ENCODE data around the gene GRIK5.

The GRIK5 gene

DNA sequence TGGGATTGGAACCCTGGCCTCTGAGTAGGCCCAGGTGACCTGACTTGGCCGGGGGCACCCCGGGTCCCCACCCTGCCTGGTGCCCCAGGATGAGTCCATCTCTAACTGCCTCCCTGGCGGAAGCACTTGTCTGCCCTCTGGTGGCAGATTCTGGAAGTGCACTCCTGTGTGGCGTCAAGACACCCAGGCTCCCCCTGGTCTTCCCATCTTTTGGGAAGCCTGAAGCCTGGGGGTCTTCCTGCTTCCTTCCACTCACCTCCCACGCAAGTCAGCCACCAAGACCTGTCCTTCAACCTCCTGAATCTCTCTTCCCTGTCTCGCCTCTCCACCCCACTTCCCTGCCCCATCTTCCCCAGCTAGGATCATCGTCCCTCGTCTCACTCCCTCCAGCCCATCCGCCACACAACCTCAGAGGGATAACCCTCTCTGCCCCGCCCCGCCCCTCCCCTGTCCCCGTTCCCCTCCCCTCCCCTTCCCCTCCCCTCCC is 118.3 kb downstream of the GRIK5 start:
- TF ChIP-seq TAF1 (IDR thresholded peaks at IDR 0.05; ENCODE audit: borderline replicate concordance, insufficient read depth, low read length) = no peak
- TF ChIP-seq POLR2AphosphoS5 (IDR thresholded peaks at IDR 0.05; ENCODE audit: low read depth, low read length) = no peak
- TF ChIP-seq, protein P1, sequence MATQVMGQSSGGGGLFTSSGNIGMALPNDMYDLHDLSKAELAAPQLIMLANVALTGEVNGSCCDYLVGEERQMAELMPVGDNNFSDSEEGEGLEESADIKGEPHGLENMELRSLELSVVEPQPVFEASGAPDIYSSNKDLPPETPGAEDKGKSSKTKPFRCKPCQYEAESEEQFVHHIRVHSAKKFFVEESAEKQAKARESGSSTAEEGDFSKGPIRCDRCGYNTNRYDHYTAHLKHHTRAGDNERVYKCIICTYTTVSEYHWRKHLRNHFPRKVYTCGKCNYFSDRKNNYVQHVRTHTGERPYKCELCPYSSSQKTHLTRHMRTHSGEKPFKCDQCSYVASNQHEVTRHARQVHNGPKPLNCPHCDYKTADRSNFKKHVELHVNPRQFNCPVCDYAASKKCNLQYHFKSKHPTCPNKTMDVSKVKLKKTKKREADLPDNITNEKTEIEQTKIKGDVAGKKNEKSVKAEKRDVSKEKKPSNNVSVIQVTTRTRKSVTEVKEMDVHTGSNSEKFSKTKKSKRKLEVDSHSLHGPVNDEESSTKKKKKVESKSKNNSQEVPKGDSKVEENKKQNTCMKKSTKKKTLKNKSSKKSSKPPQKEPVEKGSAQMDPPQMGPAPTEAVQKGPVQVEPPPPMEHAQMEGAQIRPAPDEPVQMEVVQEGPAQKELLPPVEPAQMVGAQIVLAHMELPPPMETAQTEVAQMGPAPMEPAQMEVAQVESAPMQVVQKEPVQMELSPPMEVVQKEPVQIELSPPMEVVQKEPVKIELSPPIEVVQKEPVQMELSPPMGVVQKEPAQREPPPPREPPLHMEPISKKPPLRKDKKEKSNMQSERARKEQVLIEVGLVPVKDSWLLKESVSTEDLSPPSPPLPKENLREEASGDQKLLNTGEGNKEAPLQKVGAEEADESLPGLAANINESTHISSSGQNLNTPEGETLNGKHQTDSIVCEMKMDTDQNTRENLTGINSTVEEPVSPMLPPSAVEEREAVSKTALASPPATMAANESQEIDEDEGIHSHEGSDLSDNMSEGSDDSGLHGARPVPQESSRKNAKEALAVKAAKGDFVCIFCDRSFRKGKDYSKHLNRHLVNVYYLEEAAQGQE (IDR thresholded peaks at IDR 0.05; ENCODE audit: insufficient read depth in 1 of 2, low read depth in 2 of 2, low read length in 2 of 2) = no peak
- peak; percentile 28 for TF ChIP-seq FOXP2 (optimal IDR thresholded peaks at IDR 0.05; ENCODE audit: borderline replicate concordance, extremely low read depth, extremely low read length, insufficient read depth)
- TF ChIP-seq SIN3A (IDR thresholded peaks at IDR 0.05; ENCODE audit: borderline replicate concordance, insufficient read depth, low read length) = no peak

All from PFSK-1 (cell line).